Hepatocyte (in vitro differentiated cells): Measurements from ENCODE around the gene LDLR. TPM values are rescaled to one million over a fixed set of nuclear protein-coding genes. Genes with fewer than 3 reads are reported as not detected.
"Not testable (repeated sequence)": the region's sequence is repeated elsewhere in the genome, so short reads cannot be mapped to it uniquely, and the experiment has no call there.

ENCODE experiments used
- DNase-seq: peaks from one replicate; pipeline ENCODE4 v3.0.0-alpha.2; 2016; ENCODE audit warnings: low spot score
- H2AFZ ChIP-seq: fragments of 200-600 bp; sonication (generic); 2 replicates; pipeline ENCODE4 v1.6.0; 2016; ENCODE audit warnings: antibody characterized with exemption, mild to moderate bottlenecking
- H3K27ac ChIP-seq: fragments of 200-600 bp; sonication (generic); 2 replicates; pipeline ENCODE4 v1.5.1; 2016; ENCODE audit warnings: mild to moderate bottlenecking
- H3K27me3 ChIP-seq: fragments of 200-600 bp; sonication (generic); 2 replicates; pipeline ENCODE4 v1.6.1; 2016
- H3K36me3 ChIP-seq: fragments of 200-600 bp; sonication (generic); replicated peaks from 2 replicates; pipeline ENCODE4 v1.5.1; 2016; ENCODE audit warnings: low read depth; ENCODE audit not compliant: insufficient read depth
- H3K4me1 ChIP-seq: fragments of 200-600 bp; sonication (generic); 2 replicates; pipeline ENCODE4 v1.5.1; 2016; ENCODE audit warnings: mild to moderate bottlenecking, moderate library complexity; ENCODE audit not compliant: insufficient read depth
- H3K4me2 ChIP-seq: fragments of 200-600 bp; sonication (generic); 2 replicates; pipeline ENCODE4 v1.6.0; 2016
- H3K4me3 ChIP-seq: fragments of 200-600 bp; sonication (generic); 2 replicates; pipeline ENCODE4 v1.5.1; 2016; ENCODE audit warnings: mild to moderate bottlenecking
- H3K79me2 ChIP-seq: fragments of 200-600 bp; sonication (generic); 2 replicates; pipeline ENCODE4 v1.6.0; 2017; ENCODE audit warnings: mild to moderate bottlenecking
- H3K9me2 ChIP-seq: fragments of 200-600 bp; sonication (generic); replicated peaks from 2 replicates; pipeline ENCODE4 v1.6.0; 2017; ENCODE audit warnings: mild to moderate bottlenecking; ENCODE audit not compliant: insufficient read depth
- H3K9me3 ChIP-seq: fragments of 200-600 bp; sonication (generic); 2 replicates; pipeline ENCODE4 v1.5.1; 2016; ENCODE audit warnings: low read depth, mild to moderate bottlenecking
- H4K20me1 ChIP-seq: fragments of 200-600 bp; sonication (generic); 2 replicates; pipeline ENCODE4 v1.6.0; 2016; ENCODE audit warnings: mild to moderate bottlenecking; ENCODE audit not compliant: insufficient read depth, poor library complexity, severe bottlenecking
- CTCF ChIP-seq: fragments of 200-600 bp; sonication (generic); IDR thresholded peaks from 2 replicates; pipeline ENCODE4 v1.5.1; 2016; ENCODE audit warnings: antibody characterized with exemption, mild to moderate bottlenecking; ENCODE audit not compliant: poor library complexity
- EZH2 ChIP-seq: fragments of 200-600 bp; sonication (generic); IDR thresholded peaks from 2 replicates; pipeline ENCODE4 v1.6.1; 2016; ENCODE audit warnings: antibody characterized with exemption, mild to moderate bottlenecking, borderline replicate concordance
- EZH2phosphoT487 ChIP-seq: fragments of 200-600 bp; sonication (generic); IDR thresholded peaks from one replicate; pipeline ENCODE4 v1.6.1; 2018; ENCODE audit warnings: antibody characterized with exemption, mild to moderate bottlenecking, low read depth, moderate library complexity; ENCODE audit not compliant: unreplicated experiment, severe bottlenecking
- WGBS: methylation state at CpG from one replicate; pipeline ENCODE4 v1.1.6; 2016; ENCODE audit warnings: low lambda C conversion rate; ENCODE audit errors: missing lambda C conversion rate; 5-methylcytosine and 5-hydroxymethylcytosine counted together
- polyA plus RNA-seq: library from polyadenylated mRNA; unstranded; fragments of >200 nt; fragmentation: Nextera tagmentation; extraction: Ambion mirVana; gene quantifications from 2 replicates; pipeline ENCODE4 v1.2.1, GENCODE V29; 2016
- total RNA-seq: library from RNA; depleted of rRNA; stranded (reverse); fragments of >200 nt; gene quantifications from 2 replicates; pipeline ENCODE4 v1.2.3, GENCODE V29; 2014

The LDLR gene
- total and polyA plus RNA-seq, 2 experiments from 2014 or later, result 123 to 126 TPM

DNA sequence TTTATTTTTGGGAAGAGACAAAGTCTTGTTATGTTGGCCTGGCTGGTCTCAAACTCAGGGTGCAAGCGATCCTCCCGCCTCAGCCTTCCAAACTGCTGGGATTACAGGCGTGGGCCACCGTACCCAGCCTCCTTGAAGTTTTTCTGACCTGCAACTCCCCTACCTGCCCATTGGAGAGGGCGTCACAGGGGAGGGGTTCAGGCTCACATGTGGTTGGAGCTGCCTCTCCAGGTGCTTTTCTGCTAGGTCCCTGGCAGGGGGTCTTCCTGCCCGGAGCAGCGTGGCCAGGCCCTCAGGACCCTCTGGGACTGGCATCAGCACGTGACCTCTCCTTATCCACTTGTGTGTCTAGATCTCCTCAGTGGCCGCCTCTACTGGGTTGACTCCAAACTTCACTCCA is 27.2 kb downstream of the LDLR start:
- Histone ChIP-seq H3K4me1 (no peaks in the 10 kb centered on the region), H3K27ac (no peak overlapping the region), H3K9me3 (no peaks in the 10 kb centered on the region), H3K4me2 (no peak overlapping the region), H3K4me3 (no peak overlapping the region), H2AFZ (no peak overlapping the region), H3K79me2 (peaks cover under 1% of the 10 kb centered on the region), H3K9me2 (no peaks in the 10 kb centered on the region), H4K20me1 (peaks cover 17% of the 10 kb centered on the region), H3K27me3 (no peaks in the 10 kb centered on the region), H3K36me3 (peaks cover 5% of the 10 kb centered on the region)
- 92% methylated on average over 9 of the region's 9 CpGs for WGBS
- TF ChIP-seq EZH2 (no peak), CTCF (no peak), EZH2phosphoT487 (no peak)
- DNase-seq, result no peak

GRCh38 chr19:11121963-11122362 is 32.7 kb downstream of the LDLR start:
- not testable (repeated sequence) for H3K9me2 ChIP-seq, H3K9me3 ChIP-seq, H3K4me3 ChIP-seq, H3K27ac ChIP-seq, H3K4me1 ChIP-seq, H3K27me3 ChIP-seq, H3K4me2 ChIP-seq, DNase-seq, H3K79me2 ChIP-seq, H2AFZ ChIP-seq
- Histone ChIP-seq H3K36me3 (peaks cover 11% of the 10 kb centered on the region), H4K20me1 (peaks cover 24% of the 10 kb centered on the region)
- WGBS, result 100% methylated on average over 8 of the region's 17 CpGs

- H4K20me1 ChIP-seq, result peaks cover 24% of the 10 kb centered on the region
- H3K9me3 ChIP-seq, result no peaks in the 10 kb centered on the region
- DNase-seq, result no peak
- H3K4me1 ChIP-seq, result no peaks in the 10 kb centered on the region
- H3K27ac ChIP-seq, result no peak overlapping the region
- no peaks in the 10 kb centered on the region for H3K9me2 ChIP-seq
- H3K4me3 ChIP-seq, result no peak overlapping the region
- peaks cover 3% of the 10 kb centered on the region for H3K79me2 ChIP-seq
- H2AFZ ChIP-seq, result no peak overlapping the region
- no peak for TF ChIP-seq CTCF
- TF ChIP-seq EZH2, result no peak
- TF ChIP-seq EZH2phosphoT487, result no peak
- peaks cover 10% of the 10 kb centered on the region for H3K36me3 ChIP-seq
- WGBS, result 91% methylated on average over 13 of the region's 13 CpGs
- no peaks in the 10 kb centered on the region for H3K27me3 ChIP-seq
- no peak overlapping the region for H3K4me2 ChIP-seq
These were observed 33.9 kb downstream of the LDLR start for GRCh38 chr19:11123114-11123513.

GRCh38 chr19:11124157-11124556 is 34.9 kb downstream of the LDLR start:
- not testable (repeated sequence) for H3K4me1 ChIP-seq

More at GRCh38 chr19:11124157-11124556, 34.9 kb downstream of the LDLR start:
- H3K27me3 ChIP-seq, H3K36me3 ChIP-seq, H3K9me2 ChIP-seq, H2AFZ ChIP-seq, H3K4me2 ChIP-seq, H3K4me3 ChIP-seq, H3K9me3 ChIP-seq, H3K79me2 ChIP-seq, DNase-seq, H3K27ac ChIP-seq: not testable (repeated sequence)
- H4K20me1 ChIP-seq, result peaks cover 24% of the 10 kb centered on the region
- WGBS, result 89% methylated on average over 4 of the region's 4 CpGs
